Measurements from ENCODE around the gene CEP78. TPM values are rescaled to one million over a fixed set of nuclear protein-coding genes. Genes with fewer than 3 reads are reported as not detected.

The CEP78 gene
- total RNA-seq, 2 experiments from 2014 or later: 40.0 to 40.4 TPM

DNA sequence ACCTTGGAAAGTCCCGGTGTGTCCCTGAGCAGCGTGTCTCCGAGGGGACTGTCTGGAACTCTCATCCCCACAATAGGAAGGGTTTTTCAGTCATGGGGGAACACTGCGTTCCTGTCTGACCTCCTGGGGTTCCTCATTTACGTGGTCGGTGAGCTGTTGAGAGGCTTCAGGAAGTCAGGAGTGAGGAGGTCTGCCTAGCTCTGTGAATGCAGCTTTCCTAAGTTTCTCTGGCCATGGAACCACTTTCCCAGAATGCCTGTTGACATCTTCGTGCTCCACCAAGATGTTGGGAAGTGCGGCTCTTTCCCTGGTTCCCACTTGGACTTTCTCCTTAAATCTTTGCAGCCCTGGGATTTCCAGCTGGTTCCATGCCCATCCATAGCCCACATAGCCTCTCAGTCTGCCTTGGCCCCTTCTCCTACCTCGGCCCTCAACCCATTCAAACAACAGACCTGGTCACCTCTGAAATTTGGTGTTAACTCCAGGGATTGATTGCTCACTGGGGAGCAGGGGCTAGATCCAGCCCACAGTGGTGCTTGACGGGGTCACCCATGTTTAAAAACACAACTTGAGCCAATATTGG lies 88.3 kb downstream of the CEP78 start:
- ChIA-PET POLR2A (interaction anchor here (1.1 kb wide), 1 partner anchor 27 kb away, joined by 3 read pairs; the partner anchor contains the start of gene PSAT1), CTCF (no interaction called here)

DNA sequence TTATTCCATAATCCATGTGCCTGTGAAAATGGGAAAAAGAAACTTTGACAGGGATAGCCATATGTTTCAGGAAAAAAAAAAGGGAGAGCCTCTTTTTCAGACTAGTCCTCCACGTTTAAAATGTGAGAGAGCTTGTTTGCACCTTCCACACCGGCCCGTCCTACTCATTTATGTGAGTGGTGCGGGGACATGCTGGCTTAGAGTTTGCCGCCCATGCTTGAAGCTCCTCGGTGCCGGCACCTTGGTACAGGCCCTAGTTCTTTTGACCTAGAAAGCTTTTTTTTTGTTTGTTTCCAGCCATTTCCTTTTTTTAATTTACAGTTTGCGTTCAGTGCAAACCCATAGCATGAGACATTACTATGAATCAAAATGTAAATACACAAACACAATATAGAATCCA lies 88.8 kb downstream of the CEP78 start:
- CTCF ChIA-PET: no interaction called here
- POLR2A ChIA-PET: interaction anchor here (1.1 kb wide), 1 partner anchor 28 kb away, joined by 3 read pairs; the partner anchor contains the start of gene PSAT1

GRCh38 chr9:78325343-78325742 lies 89.5 kb downstream of the CEP78 start:
- CTCF ChIA-PET: no interaction called here
- POLR2A ChIA-PET: no interaction called here

- ChIA-PET CTCF (no interaction called here), POLR2A (no interaction called here)
Observed at GRCh38 chr9:78325846-78326360, 90.0 kb downstream of the CEP78 start.

- POLR2A ChIA-PET: no interaction called here
- CTCF ChIA-PET: no interaction called here
Observed at GRCh38 chr9:78326564-78326963, 90.7 kb downstream of the CEP78 start.

Other genes starting within 250 kb of the CEP78 start
- 10 to 100 TPM; 15.3 to 18.2 TPM for gene GNAQ, start 204.3 kb upstream of the CEP78 start, total RNA-seq
- 100 to 1,000 TPM; 160 to 163 TPM for gene PSAT1, start 61.0 kb downstream of the CEP78 start, total RNA-seq

All from activated CD8-positive, alpha-beta memory T cell treated with anti-CD3 and anti-CD28 coated beads for 36 hours (primary cell).